GM19035 (cell line): ENCODE data around the gene PRDM2.

Experiments used
- ATAC-seq: cut with Tn5 transposase; IDR thresholded peaks from one replicate; pipeline ENCODE4 v1.9.1; 2021; ENCODE audit not compliant: unreplicated experiment

PRDM2 gene

DNA sequence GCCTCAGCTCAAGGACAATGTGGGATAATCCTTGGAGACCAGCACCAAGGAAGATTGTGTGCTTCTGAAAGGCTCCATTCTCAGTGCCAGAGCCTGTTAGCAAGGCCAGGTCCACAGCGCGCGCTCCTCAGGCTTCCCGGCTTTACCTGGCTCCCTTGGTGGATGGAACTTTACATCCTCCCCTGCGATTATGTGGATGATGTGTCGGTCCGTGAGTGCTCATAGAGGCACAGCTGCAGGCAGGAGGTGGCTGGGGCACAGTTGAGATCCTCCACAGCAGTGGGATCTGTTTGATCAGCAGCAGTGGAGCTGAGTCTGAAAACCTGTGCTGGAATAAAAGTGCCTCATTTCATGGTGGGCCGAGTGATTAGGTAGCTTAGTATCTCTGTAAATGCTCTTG is 62.7 kb downstream of the PRDM2 start:
- ATAC-seq = no peak

DNA sequence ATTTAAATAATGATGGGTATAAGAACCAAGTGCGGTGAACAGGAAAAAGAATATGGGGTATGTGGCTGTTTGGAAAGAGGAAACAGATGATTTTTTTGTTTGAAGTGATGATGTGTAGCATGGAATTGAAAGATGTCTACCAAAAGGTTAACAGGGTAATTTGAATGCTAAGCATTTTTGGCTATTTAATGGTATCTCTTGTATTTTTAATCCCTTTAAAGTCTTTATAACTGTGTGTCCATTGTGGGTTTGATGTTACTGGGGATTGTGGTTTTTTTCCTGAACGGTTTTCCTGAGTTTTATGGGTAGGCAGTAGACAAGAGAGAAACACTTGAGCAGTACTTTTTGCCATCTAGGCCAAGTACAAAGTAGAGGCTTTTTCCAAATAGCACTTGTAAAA is 63.2 kb downstream of the PRDM2 start:
- ATAC-seq = no peak

DNA sequence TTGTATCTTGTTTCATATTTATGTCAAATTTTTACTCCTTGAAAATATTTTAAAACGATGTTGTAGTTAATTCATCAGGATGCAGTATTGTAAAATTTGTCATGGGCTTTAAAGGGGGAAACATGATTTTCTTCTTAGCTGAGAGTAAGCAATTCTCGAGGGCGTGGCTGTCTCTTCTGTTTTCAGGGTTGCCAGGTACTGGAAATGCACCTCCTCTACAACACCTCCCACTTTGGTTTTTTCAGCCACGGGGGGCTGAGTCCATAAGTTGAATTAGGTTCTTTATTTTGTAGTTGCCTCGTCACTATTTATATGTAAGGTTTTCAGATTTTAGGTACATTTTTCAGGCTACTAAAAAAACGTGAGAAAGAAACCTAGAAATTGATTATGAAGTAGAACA is 64.0 kb downstream of the PRDM2 start:
- ATAC-seq = no peak

DNA sequence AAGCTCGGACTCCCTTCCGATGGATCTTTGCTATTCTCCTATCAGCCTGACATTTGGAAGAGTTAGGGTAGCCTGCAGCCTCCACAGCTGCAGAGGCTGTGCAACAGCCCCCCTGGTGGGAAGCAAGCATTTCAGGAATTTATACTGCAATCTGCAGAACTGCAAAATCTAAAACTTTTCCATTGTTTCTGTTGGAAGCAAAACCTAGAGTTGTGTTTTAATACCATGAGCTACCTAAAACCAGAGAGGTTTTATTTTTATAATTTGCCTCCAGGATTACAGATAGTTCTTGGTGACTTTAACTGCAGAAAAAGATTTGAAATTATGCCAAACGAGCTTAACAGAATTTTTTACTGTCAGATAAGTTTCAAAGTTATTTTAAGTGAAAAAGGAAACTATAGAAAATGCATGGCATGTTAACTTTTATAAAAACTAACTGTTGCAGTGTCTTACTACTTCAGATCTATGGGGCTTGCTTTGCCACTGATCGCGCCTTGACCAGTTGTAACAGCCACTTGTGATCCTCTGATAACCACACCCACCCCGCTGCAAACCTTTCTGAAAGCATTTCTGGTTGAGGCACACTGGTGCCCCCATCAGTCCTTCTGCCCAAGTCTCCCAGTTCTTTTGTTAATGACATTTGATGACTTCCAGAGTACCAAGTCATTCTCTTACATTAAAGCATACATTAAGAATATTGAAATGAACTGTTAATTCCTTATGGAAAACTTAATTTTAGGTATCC is 64.8 kb downstream of the PRDM2 start:
- ATAC-seq = no peak

DNA sequence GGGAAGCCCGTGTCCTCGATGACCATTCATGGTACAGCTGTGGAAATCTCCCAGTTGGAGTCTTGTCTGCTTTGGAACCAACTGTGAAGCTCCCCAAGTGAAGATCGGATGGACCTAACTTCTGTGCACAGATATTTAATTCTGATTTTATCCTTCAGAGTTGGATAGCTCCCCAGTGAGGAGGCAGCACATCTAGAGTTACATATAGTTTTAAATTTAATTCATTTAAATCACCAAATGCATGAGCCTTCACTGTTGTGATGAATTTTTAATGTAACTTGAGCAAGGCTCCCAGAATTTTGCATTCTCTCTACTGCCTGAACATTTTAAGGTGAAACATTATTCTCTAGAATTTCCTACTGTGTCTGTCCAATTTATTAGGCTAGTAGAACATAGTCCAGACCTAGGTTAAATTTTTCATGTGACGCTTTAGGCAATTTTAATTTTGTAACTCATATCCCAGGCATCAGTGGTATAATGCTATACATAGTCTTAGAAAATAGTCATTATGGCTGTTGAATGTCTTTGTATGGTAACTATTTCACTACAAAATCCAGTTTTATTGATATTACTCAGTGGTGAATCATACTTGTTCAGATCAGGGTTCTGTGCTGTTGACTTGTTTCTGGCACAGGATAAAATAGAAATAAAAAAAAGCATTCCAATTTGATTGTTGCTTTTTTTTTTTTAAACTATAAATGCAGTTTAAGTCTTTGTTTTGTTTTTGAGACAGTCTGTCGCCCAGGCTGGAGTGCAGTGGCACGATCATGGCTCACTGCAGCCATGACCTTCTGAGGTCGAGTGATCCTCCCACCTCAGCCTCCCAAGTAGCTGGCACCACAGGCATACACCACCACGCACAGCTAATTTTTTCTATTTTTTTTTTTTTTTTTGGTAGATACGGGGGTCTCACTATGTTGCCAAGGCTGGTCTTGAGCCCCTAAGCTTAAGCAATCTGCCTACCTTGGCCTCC is 66.9 kb downstream of the PRDM2 start:
- no peak for ATAC-seq

DNA sequence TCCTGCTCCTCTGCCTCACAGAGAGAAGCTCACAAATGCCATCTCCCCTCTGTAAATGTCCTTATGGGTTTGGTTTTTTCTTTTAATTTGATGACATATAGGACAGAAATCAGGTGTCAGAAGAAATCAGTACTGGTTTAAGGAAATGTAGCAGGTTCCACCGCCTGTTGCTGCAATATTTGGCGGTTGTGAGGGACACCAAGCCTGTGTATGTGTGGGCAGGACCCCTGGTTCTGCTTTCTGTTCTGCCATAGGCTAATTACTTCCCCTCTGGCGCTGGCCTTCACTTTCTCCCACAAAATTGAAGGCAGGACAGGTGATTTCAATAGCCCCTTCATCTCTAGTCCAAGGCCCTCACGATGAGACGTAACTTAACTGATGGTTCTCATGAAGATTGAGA is 69.2 kb downstream of the PRDM2 start:
- no peak for ATAC-seq

DNA sequence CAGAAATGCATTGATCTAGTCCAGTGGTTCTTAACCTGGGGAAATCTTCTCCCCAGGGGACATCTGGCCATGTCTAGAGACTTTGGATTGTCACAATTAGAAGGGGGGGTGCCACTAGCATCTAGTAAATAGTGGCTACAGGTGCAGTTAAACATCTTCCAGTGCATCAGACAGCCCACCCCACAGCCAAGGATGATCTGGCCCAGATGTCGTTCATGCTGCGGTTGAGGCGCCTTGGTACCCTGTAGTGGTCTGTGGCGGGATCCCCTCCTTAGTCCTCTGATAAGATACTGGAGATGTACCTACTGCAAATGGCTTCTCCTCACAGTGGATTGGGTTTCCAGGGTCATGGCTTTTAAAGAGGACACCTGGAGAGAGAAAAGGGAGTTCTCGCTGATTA is 69.8 kb downstream of the PRDM2 start:
- no peak for ATAC-seq

DNA sequence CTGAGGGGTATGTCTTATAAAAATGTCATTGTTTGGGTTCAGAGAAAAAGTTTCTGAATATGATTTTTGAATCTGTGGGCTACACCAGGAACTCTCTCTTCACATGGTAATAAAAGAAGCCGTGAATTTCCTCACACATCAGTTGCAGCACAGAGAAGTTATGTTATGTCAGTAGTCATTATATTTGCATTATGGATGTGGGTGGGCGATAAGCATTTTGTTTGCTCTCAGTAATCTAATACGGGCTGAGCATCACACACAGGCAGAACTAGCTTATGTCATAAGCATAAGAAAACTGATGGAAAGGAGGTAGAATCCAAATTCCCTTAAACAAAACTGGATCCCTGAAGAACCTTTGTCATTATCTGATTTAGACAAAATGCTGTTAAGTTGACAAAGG is 70.8 kb downstream of the PRDM2 start:
- ATAC-seq = no peak

DNA sequence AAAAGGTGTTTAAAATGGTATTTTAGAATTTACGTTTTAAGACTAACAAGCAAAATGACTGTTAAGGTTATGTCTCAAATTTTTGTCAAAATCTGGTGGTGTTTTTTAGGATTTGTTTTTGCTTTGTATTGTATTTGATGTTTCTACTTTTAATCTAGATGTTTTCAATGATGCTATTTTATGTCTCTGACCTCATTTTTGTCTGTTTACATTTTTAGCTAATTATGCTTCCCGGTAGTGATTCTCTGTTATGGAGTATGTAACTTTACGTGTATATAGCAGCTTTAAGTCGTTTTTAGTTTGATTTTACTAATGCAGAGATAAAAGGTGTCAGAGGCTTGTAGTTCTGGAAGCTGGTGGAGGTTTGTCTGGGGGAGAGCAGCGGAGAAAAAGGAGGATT is 71.8 kb downstream of the PRDM2 start:
- ATAC-seq = no peak

DNA sequence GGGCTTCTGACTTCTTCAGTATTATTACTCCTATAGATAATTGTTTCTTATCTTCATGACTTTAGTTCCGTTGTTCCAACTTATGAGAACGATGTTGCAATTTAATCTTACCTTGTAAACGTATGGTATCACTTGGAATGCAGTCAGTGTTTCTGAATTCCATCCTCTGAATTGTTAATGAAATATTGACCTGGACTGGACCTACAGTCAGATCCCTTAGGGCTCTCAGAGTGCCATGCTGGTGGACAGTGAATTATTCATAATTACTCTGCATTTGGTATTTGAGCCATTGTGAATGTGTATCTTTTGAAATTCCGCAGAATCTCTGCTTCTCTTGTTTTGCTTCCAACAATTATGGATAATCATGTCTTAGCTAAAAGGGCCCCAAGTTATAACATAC is 72.3 kb downstream of the PRDM2 start:
- no peak for ATAC-seq

DNA sequence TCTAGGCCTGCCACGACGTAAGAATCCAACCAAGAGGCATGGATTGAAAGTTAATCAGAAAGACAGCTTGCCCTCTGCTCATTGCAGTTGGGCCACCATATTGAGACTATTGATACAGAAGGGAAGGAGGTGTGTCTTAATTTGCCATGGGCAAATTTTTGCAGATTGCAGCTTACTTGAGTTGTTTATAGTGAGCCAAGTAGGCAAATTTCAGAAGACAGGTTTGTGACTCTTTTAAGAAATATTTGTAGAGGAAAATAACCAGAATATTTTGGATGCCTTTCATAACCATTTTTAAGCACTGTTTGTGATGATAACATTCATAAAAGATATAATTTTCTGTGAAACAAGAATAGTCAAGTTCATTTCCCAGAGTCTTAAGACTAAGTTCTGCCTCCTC is 74.1 kb downstream of the PRDM2 start:
- ATAC-seq = no peak

DNA sequence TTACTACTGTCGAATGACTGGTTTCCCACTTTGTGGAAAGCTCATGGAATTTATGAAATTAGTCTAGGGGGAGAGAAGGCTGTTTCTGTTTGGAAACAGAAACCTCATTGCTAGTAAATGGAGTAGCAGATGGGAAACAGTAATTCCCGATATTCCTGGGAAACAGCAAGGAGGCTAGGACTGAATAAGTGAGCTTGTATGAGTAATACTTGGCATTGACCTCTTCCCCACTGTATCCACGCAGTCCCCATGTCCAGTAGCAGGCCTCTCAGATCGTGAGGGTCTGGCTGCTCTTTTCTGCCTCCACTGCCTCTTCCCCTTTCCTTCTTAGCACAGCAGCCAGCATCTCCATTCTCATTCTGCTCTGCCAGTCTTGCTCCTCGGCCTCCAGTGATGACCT is 75.5 kb downstream of the PRDM2 start:
- ATAC-seq = no peak

DNA sequence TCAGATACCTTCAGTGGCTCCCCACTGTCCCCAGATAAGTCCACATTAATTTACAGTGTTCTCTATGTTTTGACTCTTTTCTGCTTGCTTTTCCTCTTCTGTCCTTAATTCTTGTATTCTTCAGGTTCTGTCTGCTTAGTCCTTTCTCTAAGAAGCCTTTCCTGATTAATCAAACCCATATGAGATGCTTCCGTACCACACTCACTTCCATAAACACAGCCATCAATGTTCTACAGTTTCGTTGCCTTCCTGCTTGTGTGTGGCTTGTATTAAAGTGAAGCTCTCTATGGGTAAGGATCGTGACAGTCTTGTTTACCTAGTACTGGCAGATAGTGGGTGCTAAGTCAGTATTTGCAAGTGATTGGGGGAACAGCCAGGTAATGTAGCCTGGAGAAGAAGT is 75.9 kb downstream of the PRDM2 start:
- no peak for ATAC-seq

DNA sequence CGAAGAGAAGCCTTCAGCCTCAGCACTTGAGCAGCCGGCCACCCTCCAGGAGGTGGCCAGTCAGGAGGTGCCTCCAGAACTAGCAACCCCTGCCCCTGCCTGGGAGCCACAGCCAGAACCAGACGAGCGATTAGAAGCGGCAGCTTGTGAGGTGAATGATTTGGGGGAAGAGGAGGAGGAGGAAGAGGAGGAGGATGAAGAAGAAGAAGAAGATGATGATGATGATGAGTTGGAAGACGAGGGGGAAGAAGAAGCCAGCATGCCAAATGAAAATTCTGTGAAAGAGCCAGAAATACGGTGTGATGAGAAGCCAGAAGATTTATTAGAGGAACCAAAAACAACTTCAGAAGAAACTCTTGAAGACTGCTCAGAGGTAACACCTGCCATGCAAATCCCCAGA is 78.4 kb downstream of the PRDM2 start:
- ATAC-seq = no peak

DNA sequence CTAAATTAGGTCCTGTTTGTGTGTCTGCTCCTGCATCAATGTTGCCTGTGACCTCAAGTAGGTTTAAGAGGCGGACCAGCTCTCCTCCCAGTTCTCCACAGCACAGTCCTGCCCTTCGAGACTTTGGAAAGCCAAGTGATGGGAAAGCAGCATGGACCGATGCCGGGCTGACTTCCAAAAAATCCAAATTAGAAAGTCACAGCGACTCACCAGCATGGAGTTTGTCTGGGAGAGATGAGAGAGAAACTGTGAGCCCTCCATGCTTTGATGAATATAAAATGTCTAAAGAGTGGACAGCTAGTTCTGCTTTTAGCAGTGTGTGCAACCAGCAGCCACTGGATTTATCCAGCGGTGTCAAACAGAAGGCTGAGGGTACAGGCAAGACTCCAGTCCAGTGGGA is 79.9 kb downstream of the PRDM2 start:
- no peak for ATAC-seq

DNA sequence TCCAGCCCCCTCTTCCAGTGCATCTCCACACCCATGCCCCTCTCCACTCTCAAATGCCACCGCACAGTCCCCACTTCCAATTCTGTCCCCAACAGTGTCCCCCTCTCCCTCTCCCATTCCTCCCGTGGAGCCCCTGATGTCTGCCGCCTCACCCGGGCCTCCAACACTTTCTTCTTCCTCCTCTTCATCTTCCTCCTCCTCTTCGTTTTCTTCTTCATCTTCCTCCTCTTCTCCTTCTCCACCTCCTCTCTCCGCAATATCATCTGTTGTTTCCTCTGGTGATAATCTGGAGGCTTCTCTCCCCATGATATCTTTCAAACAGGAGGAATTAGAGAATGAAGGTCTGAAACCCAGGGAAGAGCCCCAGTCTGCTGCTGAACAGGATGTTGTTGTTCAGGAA is 80.8 kb downstream of the PRDM2 start:
- no peak for ATAC-seq

DNA sequence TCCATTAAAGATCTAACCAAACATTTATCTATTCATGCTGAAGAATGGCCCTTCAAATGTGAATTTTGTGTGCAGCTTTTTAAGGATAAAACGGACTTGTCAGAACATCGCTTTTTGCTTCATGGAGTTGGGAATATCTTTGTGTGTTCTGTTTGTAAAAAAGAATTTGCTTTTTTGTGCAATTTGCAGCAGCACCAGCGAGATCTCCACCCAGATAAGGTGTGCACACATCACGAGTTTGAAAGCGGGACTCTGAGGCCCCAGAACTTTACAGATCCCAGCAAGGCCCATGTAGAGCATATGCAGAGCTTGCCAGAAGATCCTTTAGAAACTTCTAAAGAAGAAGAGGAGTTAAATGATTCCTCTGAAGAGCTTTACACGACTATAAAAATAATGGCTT is 81.2 kb downstream of the PRDM2 start:
- no peak for ATAC-seq

DNA sequence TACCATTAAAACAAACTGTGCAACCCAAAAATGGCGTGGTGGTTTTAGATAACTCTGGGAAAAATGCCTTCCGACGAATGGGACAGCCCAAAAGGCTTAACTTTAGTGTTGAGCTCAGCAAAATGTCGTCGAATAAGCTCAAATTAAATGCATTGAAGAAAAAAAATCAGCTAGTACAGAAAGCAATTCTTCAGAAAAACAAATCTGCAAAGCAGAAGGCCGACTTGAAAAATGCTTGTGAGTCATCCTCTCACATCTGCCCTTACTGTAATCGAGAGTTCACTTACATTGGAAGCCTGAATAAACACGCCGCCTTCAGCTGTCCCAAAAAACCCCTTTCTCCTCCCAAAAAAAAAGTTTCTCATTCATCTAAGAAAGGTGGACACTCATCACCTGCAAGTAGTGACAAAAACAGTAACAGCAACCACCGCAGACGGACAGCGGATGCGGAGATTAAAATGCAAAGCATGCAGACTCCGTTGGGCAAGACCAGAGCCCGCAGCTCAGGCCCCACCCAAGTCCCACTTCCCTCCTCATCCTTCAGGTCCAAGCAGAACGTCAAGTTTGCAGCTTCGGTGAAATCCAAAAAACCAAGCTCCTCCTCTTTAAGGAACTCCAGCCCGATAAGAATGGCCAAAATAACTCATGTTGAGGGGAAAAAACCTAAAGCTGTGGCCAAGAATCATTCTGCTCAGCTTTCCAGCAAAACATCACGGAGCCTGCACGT is 82.1 kb downstream of the PRDM2 start:
- no peak for ATAC-seq

DNA sequence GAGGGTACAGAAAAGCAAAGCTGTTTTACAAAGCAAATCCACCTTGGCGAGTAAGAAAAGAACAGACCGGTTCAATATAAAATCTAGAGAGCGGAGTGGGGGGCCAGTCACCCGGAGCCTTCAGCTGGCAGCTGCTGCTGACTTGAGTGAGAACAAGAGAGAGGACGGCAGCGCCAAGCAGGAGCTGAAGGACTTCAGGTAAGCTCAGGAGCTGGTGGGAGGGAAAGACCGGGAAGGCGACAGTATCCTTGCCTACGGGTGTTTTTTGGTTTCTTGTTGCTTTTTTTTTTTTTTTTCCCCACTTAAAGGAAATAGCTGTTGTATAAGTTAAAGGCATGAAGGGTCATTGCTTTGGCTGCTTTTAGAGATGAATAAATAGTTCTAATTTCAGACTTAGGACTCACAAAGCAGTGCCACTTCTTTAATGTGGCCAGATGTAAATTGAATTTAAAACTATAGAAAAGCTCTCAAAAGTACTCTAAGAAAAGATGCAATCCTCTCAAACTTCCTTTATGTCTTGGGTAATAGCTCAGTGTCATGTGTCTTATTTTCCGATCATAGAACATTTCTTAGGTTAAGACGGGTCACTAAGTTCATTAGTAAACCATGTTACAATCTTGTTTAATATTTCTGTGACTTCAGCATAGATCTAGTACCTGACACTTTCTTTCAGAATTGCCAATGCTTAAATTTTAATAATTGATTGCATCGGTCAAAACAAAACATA is 82.8 kb downstream of the PRDM2 start:
- ATAC-seq = no peak

DNA sequence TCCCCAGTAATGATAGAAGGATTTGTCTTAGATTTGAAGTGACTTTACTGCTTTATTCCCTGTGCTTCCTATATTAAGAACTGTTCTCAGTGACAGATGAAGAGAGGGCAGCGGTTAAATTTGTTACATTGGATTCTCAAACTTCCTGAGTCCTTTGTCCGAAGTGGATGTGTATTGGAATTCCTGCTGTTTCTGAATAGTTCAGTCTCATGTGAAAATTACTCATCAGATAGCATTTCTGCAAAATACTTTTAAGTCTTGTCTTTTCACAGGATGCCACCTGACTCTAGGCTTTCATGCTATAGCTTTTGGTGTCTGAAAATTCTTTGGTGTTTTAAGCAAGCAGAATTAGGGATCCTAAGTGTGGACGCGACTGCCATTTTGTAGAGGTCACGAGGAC is 83.6 kb downstream of the PRDM2 start:
- no peak for ATAC-seq

DNA sequence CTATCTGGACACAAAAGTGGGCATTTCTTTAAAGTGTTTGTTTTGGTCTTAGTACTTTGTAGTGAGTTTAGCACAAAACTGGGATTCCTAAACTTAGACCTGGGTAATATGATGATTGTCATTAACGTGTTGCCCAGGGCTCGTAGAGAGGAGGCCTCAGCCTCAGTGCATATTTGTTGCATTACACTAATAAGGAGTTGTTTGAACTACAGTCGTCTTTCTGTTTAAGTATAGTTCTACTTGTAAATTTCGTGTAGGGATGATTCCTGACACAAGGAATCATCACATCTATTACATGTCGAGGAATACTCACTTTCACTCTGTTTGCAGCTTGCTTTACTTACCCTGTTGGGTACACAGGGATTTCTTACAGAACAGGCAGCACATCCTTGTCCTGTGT is 85.0 kb downstream of the PRDM2 start:
- no peak for ATAC-seq
